ENCODE results near the gene MXD1.

The MXD1 gene

GRCh38 chr2:69952336-69953115 lies 37.6 kb downstream of the MXD1 start:
- DNase-seq (ENCODE audit: low spot score): no peak

- no peak for DNase-seq (ENCODE audit: low spot score)
These were observed 39.2 kb downstream of the MXD1 start for GRCh38 chr2:69954084-69954483.

GRCh38 chr2:69955029-69955428 lies 40.1 kb downstream of the MXD1 start:
- DNase-seq (ENCODE audit: low spot score): no peak

GRCh38 chr2:69956475-69956979 lies 41.6 kb downstream of the MXD1 start:
- no peak for DNase-seq (ENCODE audit: low spot score)

GRCh38 chr2:69957965-69958364 lies 43.1 kb downstream of the MXD1 start:
- no peak for DNase-seq (ENCODE audit: low spot score)

GRCh38 chr2:69958480-69958879 lies 43.6 kb downstream of the MXD1 start:
- DNase-seq (ENCODE audit: low spot score): no peak

GRCh38 chr2:69959425-69959824 lies 44.5 kb downstream of the MXD1 start:
- no peak for DNase-seq (ENCODE audit: low spot score)

GRCh38 chr2:69960821-69961220 lies 45.9 kb downstream of the MXD1 start:
- no peak for DNase-seq (ENCODE audit: low spot score)

GRCh38 chr2:69961496-69961895 lies 46.6 kb downstream of the MXD1 start, which contains the start of gene ASPRV1:
Gene ASPRV1 (minus strand): TSS chr2:69961631. CDS start chr2:69961436, 195 bp downstream.
- no peak for DNase-seq (ENCODE audit: low spot score)

- no peak for DNase-seq (ENCODE audit: low spot score)
These were observed 48.2 kb downstream of the MXD1 start for GRCh38 chr2:69962986-69963730.

- DNase-seq (ENCODE audit: low spot score): no peak
These were observed 49.5 kb downstream of the MXD1 start for GRCh38 chr2:69964353-69964841.

GRCh38 chr2:69965756-69966445 lies 51.0 kb downstream of the MXD1 start:
- DNase-seq (ENCODE audit: low spot score): no peak

- DNase-seq (ENCODE audit: low spot score): no peak
These were observed 51.6 kb downstream of the MXD1 start for GRCh38 chr2:69966496-69966895.

- no peak for DNase-seq (ENCODE audit: low spot score)
These were observed 53.7 kb downstream of the MXD1 start for GRCh38 chr2:69968609-69969008.

GRCh38 chr2:69969126-69969983 lies 54.4 kb downstream of the MXD1 start:
- no peak for DNase-seq (ENCODE audit: low spot score)

- no peak for DNase-seq (ENCODE audit: low spot score)
These were observed 55.1 kb downstream of the MXD1 start for GRCh38 chr2:69969991-69970390.

GRCh38 chr2:69972822-69973221 lies 57.9 kb downstream of the MXD1 start:
- no peak for DNase-seq (ENCODE audit: low spot score)

GRCh38 chr2:69973335-69973735 lies 58.4 kb downstream of the MXD1 start:
- DNase-seq (ENCODE audit: low spot score): no peak

GRCh38 chr2:69975136-69975852 lies 60.4 kb downstream of the MXD1 start:
- no peak for DNase-seq (ENCODE audit: low spot score)

GRCh38 chr2:69975853-69976462 lies 61.0 kb downstream of the MXD1 start:
- DNase-seq (ENCODE audit: low spot score): no peak
